Fibroblast of peridontal ligament (primary cell): ENCODE data around the gene METTL2A.
A peak's percentile ranks its signal among the peaks of the same experiment; 100 is the strongest.
"Not testable (repeated sequence)": the region's sequence is repeated elsewhere in the genome, so short reads cannot be mapped to it uniquely, and the experiment has no call there.

ENCODE experiments used
- DNase-seq: peaks from one replicate; pipeline ENCODE4 v3.0.0-alpha.2; 2010; ENCODE audit errors: extremely low read depth

The METTL2A gene

DNA sequence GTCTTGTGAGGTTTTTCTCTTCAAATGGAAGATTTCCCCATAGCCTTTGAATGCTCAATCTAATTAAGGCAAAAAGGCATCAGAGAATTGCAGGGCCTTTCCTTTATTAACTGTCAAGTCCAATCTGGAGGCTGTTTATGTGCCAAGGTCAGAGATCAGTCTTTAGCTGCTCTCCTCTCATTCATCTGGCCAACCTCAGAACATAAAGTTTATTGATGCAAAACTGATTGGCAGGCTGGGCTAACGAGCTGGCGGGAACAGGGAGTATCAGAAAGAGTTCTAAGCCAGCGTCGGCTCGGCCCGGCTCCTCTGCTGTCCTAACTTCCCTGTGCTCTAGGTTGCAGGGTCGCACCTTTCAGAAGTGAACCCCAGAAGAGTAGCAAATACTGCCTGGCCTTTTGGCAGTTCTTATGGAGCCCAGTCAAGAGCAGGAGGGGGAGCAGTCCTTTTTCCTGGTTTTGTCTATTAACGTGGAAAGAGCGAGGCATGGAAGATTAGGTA, 47.7 kb downstream of the METTL2A start:
- DNase-seq = not testable (repeated sequence)

DNA sequence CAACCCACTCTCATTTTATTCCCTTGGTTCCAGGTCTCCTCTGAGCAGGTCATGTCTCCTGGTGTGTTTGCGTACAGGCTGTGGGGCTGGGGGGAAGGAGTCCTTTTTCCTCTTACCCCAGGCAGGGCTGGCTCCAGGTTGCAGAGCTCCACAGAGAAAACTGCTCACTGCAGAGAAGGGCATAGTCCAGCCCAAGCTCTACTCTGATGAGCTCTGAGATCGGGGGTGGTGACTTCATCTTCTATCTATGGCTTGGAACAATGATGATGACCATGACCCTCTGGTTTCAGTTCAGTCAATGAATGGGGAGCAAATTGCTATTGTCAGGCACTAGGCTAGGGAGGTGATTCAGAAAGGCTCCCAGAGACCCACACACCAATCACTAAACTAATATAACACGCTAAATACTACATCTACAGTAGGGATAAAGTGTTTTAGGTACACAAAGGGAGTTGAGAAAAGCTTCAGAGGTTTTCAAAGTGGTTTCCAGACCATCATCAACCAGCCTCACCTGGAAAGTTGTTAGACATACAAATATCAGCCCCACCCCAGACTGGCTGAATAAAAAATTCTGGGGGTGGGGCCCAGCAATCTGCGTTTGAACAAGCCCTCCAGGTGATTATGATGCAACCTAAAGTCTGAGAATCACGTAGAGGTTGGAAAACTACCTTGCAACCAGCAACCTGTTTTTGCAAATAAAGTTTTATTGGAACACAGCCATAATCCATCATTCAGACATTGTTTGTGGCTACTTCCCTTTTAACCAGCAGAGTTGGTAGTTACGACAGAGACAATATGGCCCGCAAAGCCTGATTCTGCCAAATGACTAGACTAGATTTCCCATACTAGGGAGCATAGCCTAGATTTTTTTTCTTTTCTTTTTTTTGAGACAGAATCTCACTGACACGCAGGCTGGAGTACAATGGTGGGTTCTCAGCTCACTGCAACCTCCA, 49.6 kb downstream of the METTL2A start:
- DNase-seq = not testable (repeated sequence)

DNA sequence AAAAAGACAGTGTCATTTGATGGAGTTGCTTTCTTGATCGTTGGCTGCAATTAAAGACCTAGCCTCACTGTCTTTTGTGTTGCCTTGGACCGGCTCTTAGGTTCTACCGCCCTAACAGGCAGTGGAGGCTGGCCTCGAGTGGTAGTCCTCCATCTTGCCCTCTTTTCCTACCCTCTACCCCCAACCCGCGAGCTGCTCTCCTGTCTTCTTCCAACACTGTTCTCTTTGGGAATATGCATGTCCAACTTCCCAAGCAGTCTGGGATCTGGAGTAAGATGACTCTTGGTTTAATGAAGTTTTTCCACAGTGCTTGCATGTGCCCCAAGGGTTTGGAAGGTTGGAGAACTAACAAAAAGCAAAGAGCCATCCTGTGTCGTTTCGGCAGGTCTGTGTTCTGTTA, 53.4 kb downstream of the METTL2A start:
- not testable (repeated sequence) for DNase-seq

DNA sequence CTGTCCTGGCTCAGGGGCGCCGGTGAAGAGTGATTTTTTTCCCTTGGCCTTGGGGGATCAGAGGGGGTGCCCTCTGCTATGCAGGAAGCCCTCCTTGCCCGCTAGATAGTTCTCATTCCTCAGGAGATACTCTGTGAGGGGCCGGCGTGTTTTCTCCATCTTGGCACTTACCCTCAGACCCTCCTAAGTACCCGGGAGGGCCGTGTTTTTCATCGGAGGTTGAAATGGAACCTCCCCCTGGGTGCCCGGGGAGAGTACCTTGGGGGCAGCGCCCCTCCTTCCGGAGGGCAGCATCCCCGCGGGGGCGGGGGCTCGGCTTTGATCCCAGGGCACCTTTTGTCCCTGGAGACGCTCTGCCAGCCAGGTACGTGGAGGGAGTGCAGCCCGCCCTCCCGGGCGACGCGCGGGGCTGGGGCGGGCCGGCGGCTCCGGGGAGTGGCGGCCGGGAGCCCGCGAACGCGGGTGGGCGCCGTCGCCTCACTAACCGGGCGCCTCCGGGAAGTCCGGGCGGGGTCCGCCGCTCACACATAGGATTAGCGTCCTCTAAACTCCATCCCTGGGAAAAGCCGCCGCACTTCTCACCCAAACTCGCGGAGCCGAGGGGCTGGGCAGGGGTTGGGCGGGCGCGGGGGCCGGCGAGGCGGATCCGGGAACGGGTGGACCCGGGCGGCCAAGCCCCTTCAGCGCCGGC, 54.2 kb downstream of the METTL2A start:
- not testable (repeated sequence) for DNase-seq

DNA sequence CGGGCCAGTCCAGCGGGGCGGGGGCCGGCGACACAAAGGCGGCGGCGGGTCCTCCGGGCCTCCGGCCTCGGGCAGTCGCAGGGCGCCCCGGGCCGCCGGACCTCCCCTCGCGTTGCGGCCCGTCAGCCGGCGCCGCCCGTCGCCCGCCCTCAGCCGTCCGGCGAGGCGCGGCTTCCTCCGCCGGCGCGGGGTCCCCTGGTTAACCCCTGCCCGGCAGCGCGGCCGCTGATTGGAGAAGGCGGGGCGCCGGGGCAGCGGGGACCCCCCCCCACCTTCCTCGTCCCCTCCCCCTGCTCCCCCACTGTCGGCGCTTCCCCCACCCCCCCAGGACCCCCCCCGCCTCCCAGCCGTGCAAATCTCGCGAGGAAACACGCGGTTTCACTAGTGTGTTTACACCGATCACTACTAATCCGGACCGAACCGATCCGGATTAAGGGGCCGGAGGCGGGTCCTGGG, 54.8 kb downstream of the METTL2A start, which contains the start of gene TLK2:
TLK2 (plus strand) TSS at position 402 of the 456 bp plus-strand sequence. CDS start 2,301 bp downstream, outside the sequence.
- DNase-seq = peak; percentile 68

DNA sequence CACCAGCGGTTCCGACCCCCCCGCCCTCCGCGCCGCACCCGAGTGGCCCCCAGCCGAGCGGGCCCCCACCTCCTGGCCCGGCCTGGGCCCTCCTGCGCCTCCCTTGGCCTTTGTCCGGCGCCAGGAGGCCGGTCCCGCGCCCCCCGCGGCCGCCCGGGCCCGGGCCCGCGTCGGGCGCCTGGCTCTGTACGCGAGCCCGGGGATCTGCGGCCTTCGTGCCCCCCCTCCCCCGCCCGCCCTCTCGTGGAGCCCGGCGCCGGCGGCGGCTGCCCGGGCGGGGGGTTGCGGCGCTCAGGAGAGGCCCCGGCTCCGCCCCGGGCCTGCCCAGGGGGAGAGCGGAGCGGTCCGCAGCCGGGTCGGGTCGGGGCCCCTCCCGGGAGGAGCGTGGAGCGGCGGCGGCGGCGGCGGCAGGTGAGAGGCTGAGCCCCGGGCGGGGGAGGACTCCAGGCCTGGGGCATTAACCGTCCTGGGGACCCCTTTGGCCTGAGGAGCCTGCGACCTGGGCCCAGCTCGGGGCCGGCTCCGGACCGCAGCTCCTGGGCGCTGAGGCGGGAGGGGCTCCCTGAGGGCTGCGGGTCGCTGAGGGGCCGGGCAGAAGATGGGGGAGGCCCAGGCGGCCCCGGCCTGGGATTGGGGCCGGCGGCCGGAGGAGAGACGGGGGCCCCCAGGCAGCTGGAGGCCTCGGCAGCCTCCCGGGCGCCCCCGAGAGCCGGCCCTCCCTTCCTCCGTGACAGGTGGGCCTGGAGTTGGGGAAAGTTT, 55.4 kb downstream of the METTL2A start:
- DNase-seq = peak; percentile 12

DNA sequence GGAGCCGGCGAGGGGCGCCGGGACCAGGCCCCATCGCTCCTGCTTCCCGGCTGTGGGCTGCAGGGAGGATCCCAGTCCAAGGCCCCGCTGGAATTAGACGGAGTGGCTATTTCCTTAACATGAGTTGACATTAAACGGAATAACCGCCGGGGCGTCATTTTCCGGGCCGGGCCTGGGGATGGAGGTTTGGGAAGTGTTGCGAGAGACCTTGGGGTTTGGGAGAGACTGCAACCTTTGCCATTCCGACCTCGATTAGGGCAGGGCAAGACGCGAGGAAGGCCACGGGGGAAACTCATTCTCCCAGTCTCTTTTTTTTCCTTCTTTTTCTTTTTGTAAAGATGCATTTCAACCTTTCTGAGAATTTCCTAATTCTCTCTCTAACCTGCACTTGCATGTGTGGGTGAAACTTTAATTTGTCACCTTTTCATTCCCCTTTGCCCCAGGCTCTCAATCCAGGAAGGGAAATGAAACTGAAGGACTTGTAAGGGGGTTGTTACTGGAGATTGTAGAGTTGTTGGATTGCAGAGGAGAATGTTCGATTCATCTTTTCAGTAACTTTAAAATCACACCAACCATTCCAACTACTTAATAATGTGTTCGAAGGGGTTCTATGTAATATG, 56.1 kb downstream of the METTL2A start:
- peak; percentile 17 for DNase-seq

DNA sequence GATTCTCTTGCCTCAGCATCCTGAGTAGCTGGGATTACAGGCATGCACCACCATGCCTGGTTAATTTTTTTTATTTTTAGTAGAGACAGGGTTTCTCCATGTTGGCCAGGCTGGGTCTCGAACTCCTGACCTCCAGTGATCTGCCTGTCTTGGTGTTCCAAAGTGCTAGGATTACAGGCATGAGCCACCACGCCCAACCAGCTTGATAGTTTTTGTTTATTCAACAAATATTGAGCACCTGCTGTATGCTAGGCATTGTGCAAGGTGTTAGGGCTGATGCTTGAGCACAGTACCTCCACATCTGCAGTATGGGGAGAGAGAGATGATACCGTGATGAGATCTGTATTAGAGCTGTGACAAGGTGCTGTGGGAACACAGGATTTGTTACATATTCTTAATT, 58.9 kb downstream of the METTL2A start:
- not testable (repeated sequence) for DNase-seq

DNA sequence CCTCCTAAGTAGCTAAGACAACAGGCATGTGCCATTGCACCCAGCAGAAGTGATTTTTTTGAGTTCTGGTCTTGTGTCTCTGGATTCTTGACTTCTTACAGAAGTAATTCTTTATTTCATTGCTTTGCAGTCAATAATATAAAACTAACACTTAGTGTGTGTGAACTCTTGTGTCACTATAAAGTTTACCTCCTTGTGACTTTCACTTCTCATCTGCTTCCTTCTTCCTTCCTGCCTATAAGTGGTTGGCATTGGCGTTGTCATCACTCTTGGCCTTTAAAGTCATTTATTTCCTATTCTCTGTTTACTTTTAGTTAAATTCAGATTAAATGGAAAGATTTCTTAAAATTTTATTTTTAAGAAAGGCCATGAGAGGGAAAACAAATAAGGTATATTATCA, 67.3 kb downstream of the METTL2A start:
- DNase-seq = not testable (repeated sequence)

DNA sequence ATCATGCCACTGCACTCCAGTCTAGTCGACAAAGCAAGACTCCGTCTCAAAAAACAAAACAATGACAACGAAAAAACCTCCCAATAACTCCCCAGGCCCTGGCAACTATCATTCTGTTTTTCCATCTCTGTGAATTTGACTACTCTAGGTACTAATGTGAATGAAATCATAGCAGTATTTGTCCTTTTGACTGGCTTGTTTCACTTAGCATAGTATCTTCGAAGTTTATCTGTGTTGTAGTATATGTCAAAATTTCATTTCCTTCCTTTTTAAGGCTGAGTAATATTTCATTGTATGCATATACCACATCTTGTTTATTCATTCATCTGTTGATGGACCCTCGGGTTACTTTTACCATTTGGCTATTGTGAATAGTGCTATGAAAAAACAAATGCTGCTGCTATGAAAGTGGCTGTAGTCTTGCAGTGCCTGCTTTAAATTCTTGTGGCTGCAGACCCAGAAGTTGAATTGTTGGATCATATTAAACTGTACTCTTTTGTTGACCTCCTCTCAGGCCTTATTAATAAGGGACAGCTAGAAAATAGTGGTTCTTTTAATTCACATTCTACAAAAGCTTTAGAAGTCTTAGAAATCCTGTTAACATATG, 69.5 kb downstream of the METTL2A start:
- DNase-seq = not testable (repeated sequence)

DNA sequence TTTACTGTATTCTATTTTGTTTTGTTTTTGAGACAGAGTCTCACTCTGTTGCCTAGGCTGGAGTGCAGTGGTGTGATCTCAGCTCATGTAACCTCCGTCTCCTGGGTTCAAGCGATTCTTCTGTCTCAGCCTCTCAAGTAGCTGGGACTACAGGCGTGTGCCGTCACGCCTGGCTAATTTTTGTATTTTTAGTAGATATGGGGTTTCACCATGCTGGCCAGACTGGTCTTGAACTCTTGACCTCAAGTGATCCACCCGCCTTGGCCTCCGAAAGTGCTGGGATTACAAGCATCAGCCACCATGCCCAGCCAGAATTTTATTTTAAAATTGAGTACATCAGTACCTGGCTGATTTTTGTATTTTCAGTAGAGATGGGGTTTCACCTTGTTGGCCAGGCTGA, 70.4 kb downstream of the METTL2A start:
- DNase-seq = not testable (repeated sequence)

DNA sequence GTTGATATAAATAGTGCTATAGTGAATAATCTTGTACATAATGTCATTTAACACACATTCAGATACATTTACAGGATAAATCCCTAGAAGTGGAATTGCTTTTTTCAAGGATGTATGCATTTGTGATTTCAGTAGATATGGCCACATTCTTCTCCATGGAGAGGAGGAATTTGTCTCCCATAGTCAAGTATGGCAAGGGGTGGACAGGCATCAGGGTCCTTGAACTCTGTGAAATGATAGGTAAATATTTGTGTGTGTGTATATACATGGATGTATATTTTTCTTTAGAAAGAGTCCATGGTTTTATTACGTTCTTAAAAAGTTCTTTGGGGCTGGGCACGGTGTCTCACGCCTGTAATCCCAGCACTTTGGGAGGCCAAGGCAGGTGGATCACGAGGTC, 72.6 kb downstream of the METTL2A start:
- not testable (repeated sequence) for DNase-seq

DNA sequence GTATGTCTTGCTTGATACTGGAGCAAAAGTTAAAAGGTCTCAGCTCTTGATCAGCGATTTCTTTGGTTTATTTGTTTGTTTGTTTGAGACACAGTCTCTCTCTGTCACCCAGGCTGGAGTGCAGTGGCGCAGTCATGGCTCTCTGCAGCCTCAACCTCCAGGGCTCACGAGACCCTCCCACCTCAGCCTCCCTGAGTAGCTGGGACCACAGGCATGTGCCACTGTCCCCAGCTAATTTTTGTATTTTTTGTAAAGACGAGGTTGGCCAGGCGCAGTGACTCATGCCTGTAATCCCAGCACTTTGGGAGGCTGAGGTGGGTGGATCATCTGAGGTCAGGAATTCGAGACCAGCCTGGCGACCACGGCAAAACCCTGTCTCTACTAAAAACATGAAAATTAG, 75.1 kb downstream of the METTL2A start:
- DNase-seq = not testable (repeated sequence)
